Measurements from ENCODE around the gene WNT4.

The WNT4 gene

DNA sequence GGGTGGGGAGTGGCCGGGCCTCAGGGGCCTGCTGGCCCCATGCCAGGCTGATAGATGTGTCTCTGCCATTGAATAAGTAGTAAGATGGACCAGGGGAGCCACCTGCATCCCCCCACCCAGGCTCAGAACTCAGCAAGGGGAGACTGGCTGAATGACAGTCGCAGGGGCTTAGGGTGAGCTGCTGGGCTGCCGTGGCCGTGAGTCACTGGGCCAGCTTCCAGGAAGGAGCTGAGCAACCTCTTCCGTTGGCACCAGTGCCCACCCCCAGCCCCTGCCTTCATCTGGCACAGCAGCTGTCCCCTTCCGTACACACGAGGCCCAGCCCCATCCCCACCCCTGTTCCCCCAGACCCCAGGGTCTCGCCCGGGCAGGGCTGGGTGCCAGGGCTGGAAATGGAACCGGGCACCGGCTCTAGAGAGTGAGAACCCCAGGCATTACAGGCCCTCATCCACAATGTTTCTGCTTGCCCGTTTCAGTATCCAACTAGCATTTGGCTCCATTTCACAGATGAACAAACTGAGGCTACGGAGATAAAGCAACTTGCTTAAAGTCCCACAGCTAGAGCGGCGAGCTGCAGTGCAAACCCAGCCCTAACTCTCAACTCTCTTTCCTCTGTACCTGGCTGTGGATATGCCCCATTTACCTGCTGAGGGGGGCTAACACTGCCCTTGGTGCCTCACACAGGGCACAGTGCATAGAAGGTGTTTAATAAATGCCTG, 10.2 kb downstream of the WNT4 start:
- ATAC-seq: peak; percentile 89
- no peak for TF ChIP-seq ZFP30 (CRISPR knock-in tag; IDR thresholded peaks at IDR 0.05)
- TF ChIP-seq, protein P1, sequence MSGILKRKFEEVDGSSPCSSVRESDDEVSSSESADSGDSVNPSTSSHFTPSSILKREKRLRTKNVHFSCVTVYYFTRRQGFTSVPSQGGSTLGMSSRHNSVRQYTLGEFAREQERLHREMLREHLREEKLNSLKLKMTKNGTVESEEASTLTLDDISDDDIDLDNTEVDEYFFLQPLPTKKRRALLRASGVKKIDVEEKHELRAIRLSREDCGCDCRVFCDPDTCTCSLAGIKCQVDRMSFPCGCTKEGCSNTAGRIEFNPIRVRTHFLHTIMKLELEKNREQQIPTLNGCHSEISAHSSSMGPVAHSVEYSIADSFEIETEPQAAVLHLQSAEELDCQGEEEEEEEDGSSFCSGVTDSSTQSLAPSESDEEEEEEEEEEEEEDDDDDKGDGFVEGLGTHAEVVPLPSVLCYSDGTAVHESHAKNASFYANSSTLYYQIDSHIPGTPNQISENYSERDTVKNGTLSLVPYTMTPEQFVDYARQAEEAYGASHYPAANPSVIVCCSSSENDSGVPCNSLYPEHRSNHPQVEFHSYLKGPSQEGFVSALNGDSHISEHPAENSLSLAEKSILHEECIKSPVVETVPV (CRISPR knock-in tag; IDR thresholded peaks at IDR 0.05): no peak
- TF ChIP-seq RARB (CRISPR knock-in tag; IDR thresholded peaks at IDR 0.05): no peak
- TF ChIP-seq ARNTL (CRISPR knock-in tag; IDR thresholded peaks at IDR 0.05; ENCODE audit: borderline replicate concordance, low read depth): no peak
- TF ChIP-seq CSDC2 (CRISPR knock-in tag; IDR thresholded peaks at IDR 0.05): no peak
- TF ChIP-seq TCF4 (CRISPR knock-in tag; IDR thresholded peaks at IDR 0.05; ENCODE audit: borderline replicate concordance): no peak
- TF ChIP-seq PPARA (CRISPR knock-in tag; IDR thresholded peaks at IDR 0.05; ENCODE audit: borderline replicate concordance): no peak
- no peak for TF ChIP-seq ZNF565 (CRISPR knock-in tag; conservative IDR thresholded peaks at IDR 0.05; ENCODE audit: low read depth)
- TF ChIP-seq GLIS3 (CRISPR knock-in tag; IDR thresholded peaks at IDR 0.05): no peak

DNA sequence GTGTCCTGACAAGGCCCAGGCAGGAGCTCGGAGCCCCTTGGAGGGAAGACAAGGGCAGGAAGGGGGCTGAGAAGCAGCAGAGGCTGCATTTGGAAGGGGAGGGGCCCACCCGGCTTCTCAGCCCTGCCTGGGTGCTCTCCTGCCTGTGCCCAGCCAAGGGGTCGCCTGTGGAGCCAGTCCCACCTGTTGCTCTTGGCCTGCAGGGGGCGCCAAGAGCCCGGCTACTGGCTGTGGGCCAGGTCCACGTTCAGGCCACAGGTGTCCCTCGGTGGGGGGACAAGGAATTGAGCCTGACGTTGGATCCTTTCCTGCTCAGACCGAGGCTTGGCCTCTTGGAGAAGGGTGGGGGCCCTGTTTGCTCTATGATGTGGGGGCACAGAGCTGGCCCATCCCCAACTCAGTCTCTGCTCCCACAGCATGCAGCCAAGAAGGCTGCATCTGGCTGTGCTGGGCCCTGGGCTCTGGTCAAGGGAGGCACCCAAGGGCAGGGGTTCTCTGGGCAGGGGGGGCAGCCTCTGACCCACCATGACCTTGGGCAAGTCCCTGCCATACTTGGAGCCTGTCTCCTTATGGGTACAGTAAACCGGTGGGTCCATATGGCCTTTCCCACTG, 10.9 kb downstream of the WNT4 start:
- TF ChIP-seq, protein P2, sequence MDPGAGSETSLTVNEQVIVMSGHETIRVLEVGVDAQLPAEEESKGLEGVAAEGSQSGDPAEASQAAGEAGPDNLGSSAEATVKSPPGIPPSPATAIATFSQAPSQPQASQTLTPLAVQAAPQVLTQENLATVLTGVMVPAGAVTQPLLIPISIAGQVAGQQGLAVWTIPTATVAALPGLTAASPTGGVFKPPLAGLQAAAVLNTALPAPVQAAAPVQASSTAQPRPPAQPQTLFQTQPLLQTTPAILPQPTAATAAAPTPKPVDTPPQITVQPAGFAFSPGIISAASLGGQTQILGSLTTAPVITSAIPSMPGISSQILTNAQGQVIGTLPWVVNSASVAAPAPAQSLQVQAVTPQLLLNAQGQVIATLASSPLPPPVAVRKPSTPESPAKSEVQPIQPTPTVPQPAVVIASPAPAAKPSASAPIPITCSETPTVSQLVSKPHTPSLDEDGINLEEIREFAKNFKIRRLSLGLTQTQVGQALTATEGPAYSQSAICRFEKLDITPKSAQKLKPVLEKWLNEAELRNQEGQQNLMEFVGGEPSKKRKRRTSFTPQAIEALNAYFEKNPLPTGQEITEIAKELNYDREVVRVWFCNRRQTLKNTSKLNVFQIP (CRISPR knock-in tag; IDR thresholded peaks at IDR 0.05; ENCODE audit: borderline replicate concordance, low read depth): no peak
- TF ChIP-seq, protein P3, sequence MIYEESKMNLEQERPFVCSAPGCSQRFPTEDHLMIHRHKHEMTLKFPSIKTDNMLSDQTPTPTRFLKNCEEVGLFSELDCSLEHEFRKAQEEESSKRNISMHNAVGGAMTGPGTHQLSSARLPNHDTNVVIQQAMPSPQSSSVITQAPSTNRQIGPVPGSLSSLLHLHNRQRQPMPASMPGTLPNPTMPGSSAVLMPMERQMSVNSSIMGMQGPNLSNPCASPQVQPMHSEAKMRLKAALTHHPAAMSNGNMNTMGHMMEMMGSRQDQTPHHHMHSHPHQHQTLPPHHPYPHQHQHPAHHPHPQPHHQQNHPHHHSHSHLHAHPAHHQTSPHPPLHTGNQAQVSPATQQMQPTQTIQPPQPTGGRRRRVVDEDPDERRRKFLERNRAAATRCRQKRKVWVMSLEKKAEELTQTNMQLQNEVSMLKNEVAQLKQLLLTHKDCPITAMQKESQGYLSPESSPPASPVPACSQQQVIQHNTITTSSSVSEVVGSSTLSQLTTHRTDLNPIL (CRISPR knock-in tag; IDR thresholded peaks at IDR 0.05; ENCODE audit: low read depth): no peak
- no peak for TF ChIP-seq TCF4 (CRISPR knock-in tag; IDR thresholded peaks at IDR 0.05; ENCODE audit: borderline replicate concordance)
- no peak for TF ChIP-seq CSDC2 (CRISPR knock-in tag; IDR thresholded peaks at IDR 0.05)

DNA sequence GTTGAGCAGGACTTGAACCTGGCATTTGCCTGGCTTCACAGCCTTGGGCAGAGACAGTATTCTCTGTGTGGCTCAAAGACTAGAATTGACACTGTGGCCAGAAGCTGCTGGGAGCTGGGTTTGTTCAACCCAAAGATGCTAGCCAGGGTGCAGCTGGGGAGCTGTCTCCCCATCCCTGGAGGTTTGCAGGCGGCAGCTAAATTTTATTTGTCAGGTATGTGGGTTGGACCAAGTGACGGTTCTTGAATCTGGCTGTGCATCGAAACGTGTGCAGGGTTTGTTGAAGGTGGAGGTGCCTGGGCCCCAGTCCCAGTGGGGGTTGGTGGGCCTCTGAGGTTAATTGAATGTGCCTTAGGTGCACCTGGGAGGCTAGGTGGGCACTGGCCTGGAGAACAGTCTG, 11.8 kb downstream of the WNT4 start:
- ATAC-seq: no peak
- TF ChIP-seq, protein P4, sequence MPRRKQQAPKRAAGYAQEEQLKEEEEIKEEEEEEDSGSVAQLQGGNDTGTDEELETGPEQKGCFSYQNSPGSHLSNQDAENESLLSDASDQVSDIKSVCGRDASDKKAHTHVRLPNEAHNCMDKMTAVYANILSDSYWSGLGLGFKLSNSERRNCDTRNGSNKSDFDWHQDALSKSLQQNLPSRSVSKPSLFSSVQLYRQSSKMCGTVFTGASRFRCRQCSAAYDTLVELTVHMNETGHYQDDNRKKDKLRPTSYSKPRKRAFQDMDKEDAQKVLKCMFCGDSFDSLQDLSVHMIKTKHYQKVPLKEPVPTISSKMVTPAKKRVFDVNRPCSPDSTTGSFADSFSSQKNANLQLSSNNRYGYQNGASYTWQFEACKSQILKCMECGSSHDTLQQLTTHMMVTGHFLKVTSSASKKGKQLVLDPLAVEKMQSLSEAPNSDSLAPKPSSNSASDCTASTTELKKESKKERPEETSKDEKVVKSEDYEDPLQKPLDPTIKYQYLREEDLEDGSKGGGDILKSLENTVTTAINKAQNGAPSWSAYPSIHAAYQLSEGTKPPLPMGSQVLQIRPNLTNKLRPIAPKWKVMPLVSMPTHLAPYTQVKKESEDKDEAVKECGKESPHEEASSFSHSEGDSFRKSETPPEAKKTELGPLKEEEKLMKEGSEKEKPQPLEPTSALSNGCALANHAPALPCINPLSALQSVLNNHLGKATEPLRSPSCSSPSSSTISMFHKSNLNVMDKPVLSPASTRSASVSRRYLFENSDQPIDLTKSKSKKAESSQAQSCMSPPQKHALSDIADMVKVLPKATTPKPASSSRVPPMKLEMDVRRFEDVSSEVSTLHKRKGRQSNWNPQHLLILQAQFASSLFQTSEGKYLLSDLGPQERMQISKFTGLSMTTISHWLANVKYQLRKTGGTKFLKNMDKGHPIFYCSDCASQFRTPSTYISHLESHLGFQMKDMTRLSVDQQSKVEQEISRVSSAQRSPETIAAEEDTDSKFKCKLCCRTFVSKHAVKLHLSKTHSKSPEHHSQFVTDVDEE (CRISPR knock-in tag; IDR thresholded peaks at IDR 0.05): no peak
- TF ChIP-seq, protein P3 (CRISPR knock-in tag; IDR thresholded peaks at IDR 0.05; ENCODE audit: low read depth): no peak
- TF ChIP-seq ESRRG (CRISPR knock-in tag; IDR thresholded peaks at IDR 0.05) (no peak), ZNF8 (CRISPR knock-in tag; IDR thresholded peaks at IDR 0.05) (no peak), SNAI2 (CRISPR knock-in tag; IDR thresholded peaks at IDR 0.05) (no peak), PPARA (CRISPR knock-in tag; IDR thresholded peaks at IDR 0.05; ENCODE audit: borderline replicate concordance) (no peak), ARNTL (CRISPR knock-in tag; IDR thresholded peaks at IDR 0.05; ENCODE audit: borderline replicate concordance, low read depth) (no peak), ZNF70 (CRISPR knock-in tag; IDR thresholded peaks at IDR 0.05) (no peak), ZFP30 (CRISPR knock-in tag; IDR thresholded peaks at IDR 0.05) (no peak), ZFP3 (CRISPR knock-in tag; IDR thresholded peaks at IDR 0.05) (no peak), ZC3H10 (CRISPR knock-in tag; IDR thresholded peaks at IDR 0.05) (no peak)
- TF ChIP-seq, protein P1 (CRISPR knock-in tag; IDR thresholded peaks at IDR 0.05): no peak

More for the DNA sequence above, 10.9 kb downstream of the WNT4 start:
- ATAC-seq: peak; percentile 76

Measured in SK-N-SH treated with all-trans-retinoic acid at 6 μM for 48 hours (cell line).